Measurements from ENCODE around the gene MCF2L2.

DNA sequence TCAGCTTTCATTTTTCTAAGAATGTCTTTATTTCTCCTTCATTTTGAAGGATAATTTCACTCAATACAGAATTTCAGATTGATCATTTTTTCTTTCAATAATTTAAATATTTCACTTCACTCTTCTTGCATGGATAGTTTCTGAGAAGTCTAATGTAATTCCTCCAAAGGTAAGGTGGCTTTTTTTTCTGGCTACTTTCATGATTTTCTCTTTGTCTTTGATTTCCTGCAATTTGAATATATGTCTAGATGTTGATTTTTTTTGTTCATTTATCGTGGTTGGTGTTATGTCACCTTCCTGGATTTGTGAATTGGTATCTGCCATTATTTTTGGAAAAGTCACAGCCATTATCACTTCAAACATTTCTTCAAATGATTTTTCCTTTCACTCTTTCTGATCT lies 14.6 kb upstream of the MCF2L2 start:
- TF ChIP-seq, protein P1, sequence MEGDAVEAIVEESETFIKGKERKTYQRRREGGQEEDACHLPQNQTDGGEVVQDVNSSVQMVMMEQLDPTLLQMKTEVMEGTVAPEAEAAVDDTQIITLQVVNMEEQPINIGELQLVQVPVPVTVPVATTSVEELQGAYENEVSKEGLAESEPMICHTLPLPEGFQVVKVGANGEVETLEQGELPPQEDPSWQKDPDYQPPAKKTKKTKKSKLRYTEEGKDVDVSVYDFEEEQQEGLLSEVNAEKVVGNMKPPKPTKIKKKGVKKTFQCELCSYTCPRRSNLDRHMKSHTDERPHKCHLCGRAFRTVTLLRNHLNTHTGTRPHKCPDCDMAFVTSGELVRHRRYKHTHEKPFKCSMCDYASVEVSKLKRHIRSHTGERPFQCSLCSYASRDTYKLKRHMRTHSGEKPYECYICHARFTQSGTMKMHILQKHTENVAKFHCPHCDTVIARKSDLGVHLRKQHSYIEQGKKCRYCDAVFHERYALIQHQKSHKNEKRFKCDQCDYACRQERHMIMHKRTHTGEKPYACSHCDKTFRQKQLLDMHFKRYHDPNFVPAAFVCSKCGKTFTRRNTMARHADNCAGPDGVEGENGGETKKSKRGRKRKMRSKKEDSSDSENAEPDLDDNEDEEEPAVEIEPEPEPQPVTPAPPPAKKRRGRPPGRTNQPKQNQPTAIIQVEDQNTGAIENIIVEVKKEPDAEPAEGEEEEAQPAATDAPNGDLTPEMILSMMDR (IDR thresholded peaks at IDR 0.05), result no peak
- TF ChIP-seq POLR2A (IDR thresholded peaks at IDR 0.05), result no peak
